CD4-positive, alpha-beta T cell treated with Interleukin-6 for 4 hours (primary cell): ENCODE measurements around the gene FAM3B.
"Not testable (repeated sequence)": the region's sequence is repeated elsewhere in the genome, so short reads cannot be mapped to it uniquely, and the experiment has no call there.

ENCODE experiments used
- DNase-seq: peaks from one replicate; pipeline ENCODE4 v3.0.0-alpha.2; 2020; ENCODE audit warnings: mixed read lengths

Gene FAM3B, protein sequence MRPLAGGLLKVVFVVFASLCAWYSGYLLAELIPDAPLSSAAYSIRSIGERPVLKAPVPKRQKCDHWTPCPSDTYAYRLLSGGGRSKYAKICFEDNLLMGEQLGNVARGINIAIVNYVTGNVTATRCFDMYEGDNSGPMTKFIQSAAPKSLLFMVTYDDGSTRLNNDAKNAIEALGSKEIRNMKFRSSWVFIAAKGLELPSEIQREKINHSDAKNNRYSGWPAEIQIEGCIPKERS

DNA sequence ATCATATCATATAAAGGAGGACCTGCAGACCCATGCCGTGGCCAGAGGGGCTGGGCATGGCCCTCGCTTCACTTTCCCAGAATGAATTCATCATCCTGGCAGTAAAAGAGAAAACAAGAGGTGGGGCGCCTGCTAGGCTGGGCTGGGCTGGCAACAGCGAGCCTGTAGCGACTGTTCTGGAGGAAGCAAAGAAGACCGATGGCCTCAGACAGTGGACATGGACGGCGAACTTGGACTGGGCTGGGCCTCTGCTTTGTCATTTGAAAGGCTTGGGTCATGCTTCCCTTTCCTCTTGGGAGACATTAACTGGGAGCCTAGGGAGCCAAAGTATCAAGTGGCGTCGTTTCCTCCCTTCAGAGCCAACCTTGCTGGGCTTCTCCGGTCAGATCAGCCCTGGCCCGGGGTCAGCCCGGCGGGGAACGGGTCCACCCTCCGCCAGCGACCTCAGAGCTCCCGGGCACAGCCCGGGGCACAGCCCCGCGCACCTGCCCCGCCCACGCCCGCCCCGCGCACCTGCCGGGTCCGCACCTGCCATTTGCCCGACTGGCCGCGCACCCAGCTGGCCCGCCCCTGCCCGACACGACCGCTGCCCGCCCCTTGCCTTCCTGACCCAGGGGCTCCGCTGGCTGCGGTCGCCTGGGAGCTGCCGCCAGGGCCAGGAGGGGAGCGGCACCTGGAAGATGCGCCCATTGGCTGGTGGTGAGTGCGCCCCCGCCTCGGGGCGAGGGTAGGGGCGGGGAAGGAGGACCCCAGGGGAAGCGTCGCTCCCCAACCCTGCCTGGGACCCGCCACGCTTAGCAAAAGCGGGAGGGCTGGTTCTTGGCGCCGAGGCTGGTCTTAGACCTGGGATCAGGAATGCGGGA is at the start of gene FAM3B:
Gene FAM3B (plus strand): TSS at position 602 of the 863 bp plus-strand sequence. CDS start 79 bp downstream, at position 681.
- DNase-seq, result no peak

GRCh38 chr21:41267346-41267745 is 49.3 kb upstream of the FAM3B start:
- no peak for DNase-seq

GRCh38 chr21:41269535-41269934 is 47.1 kb upstream of the FAM3B start:
- no peak for DNase-seq

GRCh38 chr21:41277196-41277595 is 39.4 kb upstream of the FAM3B start:
- DNase-seq, result no peak

- no peak for DNase-seq
Measured at GRCh38 chr21:41277846-41278245, 38.8 kb upstream of the FAM3B start.

GRCh38 chr21:41280115-41280919 is 36.3 kb upstream of the FAM3B start:
- DNase-seq, result no peak

DNA sequence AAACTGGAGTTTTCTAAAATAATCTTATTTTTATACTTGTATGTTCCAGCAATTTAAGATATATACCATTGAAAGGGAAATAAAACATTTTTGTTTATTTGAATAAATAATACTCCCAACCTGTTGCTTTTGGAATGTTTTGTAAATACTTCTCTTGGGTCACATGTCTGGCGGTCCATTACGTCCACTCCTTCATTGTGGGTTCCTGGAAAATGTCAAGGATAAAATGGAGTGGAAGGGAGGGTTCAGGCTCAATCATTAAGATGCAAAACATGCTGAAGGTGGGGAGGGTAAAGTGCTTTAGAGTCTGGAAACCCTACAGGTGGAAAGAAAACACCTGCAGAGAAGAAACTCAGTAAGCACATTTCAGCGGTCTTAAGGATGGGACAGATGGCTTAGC is 34.2 kb upstream of the FAM3B start:
- DNase-seq, result no peak

DNA sequence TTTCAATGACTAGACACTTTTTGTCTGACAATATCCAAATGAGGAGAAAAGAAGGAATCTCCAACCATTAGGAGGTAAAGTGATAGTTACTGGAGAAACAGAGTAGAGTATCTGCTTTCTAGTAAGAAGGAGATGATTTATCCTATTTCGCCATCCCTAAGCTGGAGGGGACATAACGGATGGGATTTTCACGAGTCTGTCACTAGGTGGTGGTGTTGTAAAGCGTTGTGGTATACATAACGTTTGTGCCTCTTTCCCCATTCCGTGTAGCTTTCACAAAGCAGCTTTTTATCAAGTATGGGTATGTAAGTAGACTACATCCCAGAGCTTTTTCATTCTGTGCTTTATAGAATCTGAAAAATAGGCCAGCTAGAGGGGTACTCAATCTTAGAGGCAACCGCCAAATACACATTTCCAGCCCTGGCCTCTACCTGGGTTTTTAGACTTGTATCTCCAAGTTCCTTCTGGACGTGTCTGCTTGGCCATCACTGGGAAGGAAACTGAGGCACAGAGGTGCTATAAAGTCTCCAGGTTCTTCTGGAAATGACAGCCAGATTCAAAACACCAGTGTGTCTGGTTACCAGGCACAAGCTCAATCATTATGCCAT is 33.3 kb upstream of the FAM3B start:
- peak; percentile 55 for DNase-seq

DNA sequence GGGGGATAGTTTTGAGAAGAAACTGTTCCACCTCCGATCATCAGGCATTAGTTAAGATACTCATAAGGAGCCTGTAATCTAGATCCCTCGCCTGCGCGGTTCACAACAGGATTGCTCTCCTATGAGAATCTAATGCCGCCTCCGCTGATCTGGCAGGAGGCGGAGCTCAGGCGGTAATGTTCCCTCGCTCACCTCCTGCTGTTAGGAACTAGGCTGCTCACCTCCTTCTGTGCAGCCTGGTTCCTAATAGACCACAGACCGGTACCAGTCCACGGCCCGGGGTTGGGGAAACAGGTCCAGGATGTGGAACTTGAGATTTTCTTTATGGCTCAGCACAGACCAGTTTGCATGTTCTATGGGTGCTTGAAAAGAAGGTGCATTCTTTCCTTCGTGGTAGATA is 27.2 kb upstream of the FAM3B start:
- no peak for DNase-seq

- no peak for DNase-seq
Measured at GRCh38 chr21:41290106-41290799, 26.3 kb upstream of the FAM3B start.

- no peak for DNase-seq
Measured at GRCh38 chr21:41294548-41295231, 21.9 kb upstream of the FAM3B start.

DNA sequence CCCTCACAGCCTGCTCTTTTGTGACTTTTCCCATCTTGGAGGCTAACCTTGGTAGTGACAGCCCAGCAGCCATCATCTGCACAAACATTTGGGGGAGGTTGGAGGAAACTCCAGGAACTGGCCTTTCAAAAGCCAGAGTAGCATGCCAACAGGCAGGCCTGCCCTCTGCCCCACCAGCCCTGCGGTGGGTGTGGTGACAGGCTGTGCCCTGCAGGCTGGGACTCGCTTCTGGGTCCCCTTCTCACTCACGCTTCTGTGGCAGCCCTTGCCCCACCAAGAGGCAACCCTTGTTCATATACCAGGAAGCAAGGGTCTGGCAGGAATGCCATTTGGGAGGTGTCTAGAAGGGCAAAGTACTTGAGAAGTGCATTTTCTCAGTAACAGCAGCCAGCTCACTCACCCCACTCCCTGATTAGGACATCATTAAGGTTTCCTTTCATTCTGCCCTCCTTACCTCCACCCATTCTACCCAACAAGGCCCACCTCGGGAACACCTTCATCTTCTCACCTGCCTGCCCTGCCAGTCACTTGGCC is 20.8 kb upstream of the FAM3B start:
- DNase-seq, result no peak

DNA sequence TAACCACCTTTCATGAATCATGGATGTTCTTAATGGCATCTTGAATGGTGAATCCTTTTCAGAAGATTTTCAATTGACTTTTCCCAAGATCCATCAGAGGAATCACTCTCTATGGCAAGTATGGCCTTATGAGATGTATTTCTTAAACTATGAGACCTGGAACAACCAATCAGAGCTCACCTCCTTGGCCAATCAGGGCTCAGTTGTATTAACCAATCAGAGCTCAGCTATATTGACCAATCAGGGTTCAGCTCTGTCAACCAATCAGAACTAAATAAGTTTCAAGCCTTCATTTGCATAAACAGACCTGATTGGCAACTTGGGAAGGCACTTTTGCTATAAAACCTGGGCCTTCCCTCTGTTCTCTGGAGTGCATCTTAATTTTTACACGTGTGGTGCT is 13.6 kb upstream of the FAM3B start:
- no peak for DNase-seq

- no peak for DNase-seq
Measured at GRCh38 chr21:41304068-41304720, 12.4 kb upstream of the FAM3B start.

GRCh38 chr21:41307219-41307618 is 9.4 kb upstream of the FAM3B start:
- no peak for DNase-seq

GRCh38 chr21:41313285-41314164 is 3.1 kb upstream of the FAM3B start:
- not testable (repeated sequence) for DNase-seq

DNA sequence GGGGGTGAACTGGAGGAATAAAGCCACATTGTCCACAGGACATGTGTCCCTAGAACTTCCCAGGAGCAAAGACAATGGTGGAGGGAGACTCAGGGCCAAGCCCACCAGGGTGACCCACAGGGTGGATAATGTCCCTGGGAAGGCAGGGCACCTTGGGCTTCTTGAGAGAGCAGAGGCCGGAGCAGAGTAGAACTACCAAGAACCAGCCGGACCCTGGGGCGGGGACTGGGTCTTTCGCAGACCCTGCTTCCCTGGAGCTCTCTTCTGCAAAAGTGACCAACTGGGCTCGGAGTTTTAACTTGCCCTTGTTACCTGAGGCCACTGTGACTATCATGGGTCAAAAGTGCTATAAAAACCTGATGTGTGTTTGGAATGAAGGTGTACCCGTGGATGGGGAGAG is 875 bp upstream of the FAM3B start:
- no peak for DNase-seq

DNA sequence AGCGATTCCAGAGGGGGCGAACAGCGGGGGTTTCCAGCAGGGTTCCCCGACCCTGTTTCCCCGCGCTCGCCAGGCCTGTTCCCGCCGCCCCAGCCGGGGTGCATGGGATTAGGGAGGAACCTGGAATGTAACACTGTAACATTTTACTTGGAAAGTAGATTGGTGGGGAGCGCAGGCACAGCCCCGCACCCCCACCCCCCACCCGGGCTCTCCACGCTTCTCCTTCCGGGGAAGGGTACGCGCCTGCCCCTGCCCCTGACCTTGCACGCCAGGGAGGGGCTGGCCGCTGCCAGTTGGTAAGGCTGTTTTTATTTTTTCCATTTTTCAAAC is 427 bp downstream of the FAM3B start:
- no peak for DNase-seq

DNA sequence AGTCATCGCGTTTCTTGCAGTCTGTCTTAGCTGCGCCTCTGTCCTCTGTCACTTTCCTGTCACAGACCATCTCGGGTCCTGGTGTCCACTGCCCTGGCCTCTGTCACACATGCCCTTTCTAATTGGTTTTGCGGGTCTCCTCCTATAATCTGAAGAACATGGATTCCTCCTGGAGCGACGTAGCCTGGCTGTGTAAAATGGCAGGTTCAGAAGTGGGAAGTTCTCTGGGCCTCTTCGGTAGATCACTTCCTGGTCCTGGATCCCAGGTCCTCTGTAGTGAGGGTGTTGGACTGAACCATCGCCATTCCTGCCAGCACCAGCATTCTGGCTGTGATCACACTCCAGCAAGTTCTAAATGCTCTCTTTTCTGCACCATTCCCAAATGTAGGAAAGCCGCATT is 857 bp downstream of the FAM3B start:
- DNase-seq, result no peak

- no peak for DNase-seq
Measured at GRCh38 chr21:41318218-41318617, 1.6 kb downstream of the FAM3B start.
